ENCODE measurements around the gene NDUFB4. TPM values are rescaled to one million over a fixed set of nuclear protein-coding genes. Genes with fewer than 3 reads are reported as not detected.
"Not testable (repeated sequence)": the region's sequence is repeated elsewhere in the genome, so short reads cannot be mapped to it uniquely, and the experiment has no call there.

The NDUFB4 gene
- total and polyA plus RNA-seq, 7 donors: 297 to 542 (median 323) TPM

- TF ChIP-seq CTCF (IDR thresholded peaks at IDR 0.05): no peak
- ATAC-seq: no peak
- 83 to 85% (median 84%) methylated on average over 2 of the region's 2 CpGs for WGBS, 3 donors
Observed at GRCh38 chr3:120636795-120637401, 40.8 kb downstream of the NDUFB4 start.

GRCh38 chr3:120637851-120638559, 41.9 kb downstream of the NDUFB4 start:
- ATAC-seq (no peak), DNase-seq (no peak)
- Histone ChIP-seq H3K4me1 (no peaks in the 10 kb centered on the region), H3K4me3 (no peak overlapping the region), H3K9me3 (no peaks in the 10 kb centered on the region), H3K36me3 (ENCODE audit: insufficient read depth in 1 of 2, low read depth in 1 of 2) (no peaks in the 10 kb centered on the region), H3K27me3 (ENCODE audit: insufficient read depth in 3 of 3, low read length in 2 of 3) (no peaks in the 10 kb centered on the region), H3K27ac (no peak overlapping the region)
- WGBS, 3 donors: 63 to 72% (median 63%) methylated on average over 6 of the region's 6 CpGs
- no peak for TF ChIP-seq CTCF (IDR thresholded peaks at IDR 0.05)
- intact Hi-C loops (cut with DNase I): no loop called here

More at GRCh38 chr3:120636795-120637401, 40.8 kb downstream of the NDUFB4 start:
- Histone ChIP-seq H3K27ac (no peak overlapping the region), H3K27me3 (ENCODE audit: insufficient read depth in 3 of 3, low read length in 2 of 3) (no peaks in the 10 kb centered on the region), H3K36me3 (ENCODE audit: insufficient read depth in 1 of 2, low read depth in 1 of 2) (no peaks in the 10 kb centered on the region), H3K9me3 (no peaks in the 10 kb centered on the region), H3K4me3 (no peak overlapping the region), H3K4me1 (no peaks in the 10 kb centered on the region)
- intact Hi-C loops (cut with DNase I): no loop called here
- no peak for DNase-seq

- H3K27me3 ChIP-seq (ENCODE audit: insufficient read depth in 3 of 3, low read length in 2 of 3); H3K36me3 ChIP-seq (ENCODE audit: insufficient read depth in 1 of 2, low read depth in 1 of 2); H3K9me3 ChIP-seq; H3K4me3 ChIP-seq; DNase-seq; intact Hi-C loops (cut with DNase I); ATAC-seq; H3K4me1 ChIP-seq; H3K27ac ChIP-seq: not testable (repeated sequence)
- 92 to 93% (median 93%) methylated on average over 4 of the region's 4 CpGs for WGBS, 3 donors
Observed at GRCh38 chr3:120638820-120639219, 42.7 kb downstream of the NDUFB4 start.

GRCh38 chr3:120640231-120640630, 44.1 kb downstream of the NDUFB4 start:
- TF ChIP-seq CTCF (IDR thresholded peaks at IDR 0.05): no peak
- ATAC-seq: no peak
- H3K27ac ChIP-seq: no peak overlapping the region
- H3K36me3 ChIP-seq (ENCODE audit: insufficient read depth in 1 of 2, low read depth in 1 of 2): no peaks in the 10 kb centered on the region
- H3K9me3 ChIP-seq: no peaks in the 10 kb centered on the region
- WGBS, 3 donors: 91 to 93% (median 92%) methylated on average over 1 of the region's 1 CpG
- H3K4me1 ChIP-seq: no peaks in the 10 kb centered on the region
- H3K27me3 ChIP-seq (ENCODE audit: insufficient read depth in 3 of 3, low read length in 2 of 3): no peaks in the 10 kb centered on the region
- no peak for DNase-seq
- H3K4me3 ChIP-seq: no peak overlapping the region
- intact Hi-C loops (cut with DNase I): no loop called here

GRCh38 chr3:120641696-120642246, 45.6 kb downstream of the NDUFB4 start:
- WGBS, 3 donors: 80 to 88% (median 82%) methylated on average over 2 of the region's 2 CpGs
- H3K27me3 ChIP-seq (ENCODE audit: insufficient read depth in 3 of 3, low read length in 2 of 3): no peaks in the 10 kb centered on the region
- DNase-seq (no peak), ATAC-seq (no peak)
- H3K27ac ChIP-seq: no peak overlapping the region
- no peaks in the 10 kb centered on the region for H3K36me3 ChIP-seq (ENCODE audit: insufficient read depth in 1 of 2, low read depth in 1 of 2)
- TF ChIP-seq CTCF (IDR thresholded peaks at IDR 0.05): no peak
- H3K4me1 ChIP-seq: no peaks in the 10 kb centered on the region
- intact Hi-C loops (cut with DNase I): no loop called here
- no peaks in the 10 kb centered on the region for H3K9me3 ChIP-seq
- no peak overlapping the region for H3K4me3 ChIP-seq

Data from psoas muscle (tissue), 8 donors.